A673 (cell line): Measurements from ENCODE around the gene GMEB2. TPM values are rescaled to one million over a fixed set of nuclear protein-coding genes. Genes with fewer than 3 reads are reported as not detected.
A peak's percentile ranks its signal among the peaks of the same experiment; 100 is the strongest.
"Not testable (repeated sequence)": the region's sequence is repeated elsewhere in the genome, so short reads cannot be mapped to it uniquely, and the experiment has no call there.

Experiments used
- BruUV-seq: library from RNA; stranded (reverse); fragments of 400-500 nt; replicated peaks from 2 replicates; lab custom pipeline; 2021; lab: Mats Ljungman, UMichigan
- CTCF ChIA-PET: fragments of 300-600 bp; sonication (Branson Sonifier 250); formaldehyde crosslinking; loops from one replicate; lab custom pipeline; 2022; ENCODE audit warnings: antibody characterized with exemption; lab: Charles Lee
- POLR2A ChIA-PET: fragments of 300-600 bp; sonication (Branson Sonifier 250); formaldehyde crosslinking; loops from one replicate; lab custom pipeline; 2022; ENCODE audit warnings: antibody characterized with exemption; ENCODE audit not compliant: low non-redundant PET; lab: Charles Lee
- DNase-seq: peaks from one replicate; pipeline ENCODE4 v3.0.0-alpha.2; 2015; ENCODE audit warnings: low spot score
- H3K27ac ChIP-seq: fragments of 200-600 bp; sonication (generic); 2 replicates; pipeline ENCODE4 v1.5.1; 2016; ENCODE audit warnings: mixed run types, low read depth, mild to moderate bottlenecking, mixed read lengths, antibody characterized with exemption, low read length; ENCODE audit not compliant: poor library complexity, severe bottlenecking
- H3K27me3 ChIP-seq: fragments of 200-600 bp; sonication (generic); replicated peaks from 2 replicates; pipeline ENCODE4 v1.6.1; 2017; ENCODE audit warnings: mixed run types, low read depth, mild to moderate bottlenecking, mixed read lengths, antibody characterized with exemption, low read length; ENCODE audit not compliant: insufficient read depth, poor library complexity
- H3K36me3 ChIP-seq: fragments of 200-600 bp; sonication (generic); 2 replicates; pipeline ENCODE4 v1.6.1; 2016; ENCODE audit warnings: mixed run types, mild to moderate bottlenecking, mixed read lengths, antibody characterized with exemption, low read length; ENCODE audit not compliant: insufficient read depth, poor library complexity, severe bottlenecking
- H3K4me1 ChIP-seq: fragments of 200-600 bp; sonication (generic); 2 replicates; pipeline ENCODE4 v1.6.1; 2017; ENCODE audit warnings: mixed run types, mild to moderate bottlenecking, mixed read lengths, antibody characterized with exemption, low read length; ENCODE audit not compliant: insufficient read depth, poor library complexity, severe bottlenecking
- H3K4me3 ChIP-seq: fragments of 200-600 bp; sonication (generic); 2 replicates; pipeline ENCODE4 v1.5.1; 2016; ENCODE audit warnings: low read depth, mixed run types, mild to moderate bottlenecking, mixed read lengths, low read length; ENCODE audit not compliant: poor library complexity, severe bottlenecking
- H3K9me3 ChIP-seq: fragments of 200-600 bp; sonication (generic); 2 replicates; pipeline ENCODE4 v1.6.1; 2016; ENCODE audit warnings: mixed run types, low read depth, mild to moderate bottlenecking, mixed read lengths, antibody characterized with exemption, low read length; ENCODE audit not compliant: poor library complexity, severe bottlenecking
- EZH2 ChIP-seq: fragments of 200-600 bp; sonication (generic); IDR thresholded peaks from 2 replicates; pipeline ENCODE4 v1.6.1; 2017; ENCODE audit warnings: borderline replicate concordance, low read depth, mild to moderate bottlenecking, mixed read lengths, antibody characterized with exemption, low read length; ENCODE audit not compliant: poor library complexity, severe bottlenecking
- intact Hi-C: fragments of 100-400 bp; cut with micrococcal nuclease; formaldehyde crosslinking; loops from one replicate; pipeline ENCODE4 v1.10.0; 2022; ENCODE audit not compliant: unreplicated experiment
- total RNA-seq: library from RNA; stranded (reverse); gene quantifications from 2 replicates; pipeline ENCODE4 v1.2.3, GENCODE V29; 2021
- TF ChIP-seq, protein P1 (sequence below): fragments of 300-800, 200-600 bp; sonication (generic); conservative IDR thresholded peaks from 2 replicates; pipeline ENCODE4 v1.5.1; 2017; ENCODE audit warnings: low read depth, mild to moderate bottlenecking, antibody characterized with exemption, low read length, moderate library complexity, mixed read lengths

GMEB2 gene
- total RNA-seq, 1 experiment from 2014 or later = 12.8 TPM

DNA sequence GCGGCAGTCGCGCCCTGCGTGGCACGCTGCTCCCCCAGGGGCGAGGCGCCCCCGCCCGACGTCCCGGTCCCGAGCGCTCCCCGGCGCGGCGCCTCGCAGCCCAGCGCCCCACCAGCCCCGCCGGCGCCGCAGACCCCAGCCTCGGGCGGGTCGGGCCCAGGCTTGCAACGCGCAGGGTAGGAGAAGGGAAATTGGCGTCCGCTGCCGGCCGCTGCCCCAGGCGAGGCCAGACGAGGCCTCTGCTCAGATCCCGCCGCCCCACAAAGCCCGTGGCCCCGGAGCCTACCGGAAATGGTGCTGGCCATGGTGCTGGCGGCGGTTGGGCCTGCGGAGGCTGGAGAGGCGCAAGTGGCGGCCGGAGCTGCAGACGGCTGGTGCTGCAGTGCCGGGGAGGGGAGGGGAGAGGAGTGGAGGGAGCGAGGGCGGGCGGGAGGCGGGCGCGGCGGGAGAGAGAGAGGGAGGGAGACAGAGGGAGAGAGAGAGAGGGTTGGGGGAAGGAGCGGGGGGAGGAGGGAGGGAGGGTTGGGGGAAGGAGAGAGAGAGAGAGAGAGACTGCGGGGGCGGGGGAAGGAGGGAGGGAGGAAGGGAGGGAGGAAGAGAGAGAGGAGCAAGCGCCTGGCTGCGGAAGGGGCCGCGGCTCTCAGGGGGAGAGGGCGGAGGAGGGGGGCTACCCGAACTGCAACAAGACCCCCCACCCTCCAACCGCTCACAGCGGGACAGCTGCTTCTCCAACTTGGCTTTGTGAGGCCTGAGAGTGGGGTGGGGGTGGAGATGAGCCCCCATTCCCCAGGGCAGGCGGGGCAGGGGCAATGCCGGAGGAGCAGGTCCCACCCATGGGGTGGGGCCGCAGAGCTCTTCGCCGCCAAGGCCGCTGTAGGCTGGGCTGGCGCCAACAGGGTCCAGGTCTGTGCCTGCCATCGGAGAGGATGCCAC lies 26.4 kb upstream of the GMEB2 start, which contains the start of gene STMN3:
TSS of gene STMN3 (minus strand) at position 384 of the 933 bp plus-strand sequence. CDS start at position 305, 79 bp downstream.
- ChIA-PET CTCF (no interaction called here), POLR2A (interaction anchor here (0.5 to 0.6 kb wide), 2 partner anchors 70 to 133 kb away, joined by 4 to 5 read pairs; no protein-coding TSS in a partner anchor)
- H3K27me3 ChIP-seq = no peaks in the 10 kb centered on the region
- H3K4me1 ChIP-seq = peaks cover 29% of the 10 kb centered on the region
- TF ChIP-seq, protein P1, sequence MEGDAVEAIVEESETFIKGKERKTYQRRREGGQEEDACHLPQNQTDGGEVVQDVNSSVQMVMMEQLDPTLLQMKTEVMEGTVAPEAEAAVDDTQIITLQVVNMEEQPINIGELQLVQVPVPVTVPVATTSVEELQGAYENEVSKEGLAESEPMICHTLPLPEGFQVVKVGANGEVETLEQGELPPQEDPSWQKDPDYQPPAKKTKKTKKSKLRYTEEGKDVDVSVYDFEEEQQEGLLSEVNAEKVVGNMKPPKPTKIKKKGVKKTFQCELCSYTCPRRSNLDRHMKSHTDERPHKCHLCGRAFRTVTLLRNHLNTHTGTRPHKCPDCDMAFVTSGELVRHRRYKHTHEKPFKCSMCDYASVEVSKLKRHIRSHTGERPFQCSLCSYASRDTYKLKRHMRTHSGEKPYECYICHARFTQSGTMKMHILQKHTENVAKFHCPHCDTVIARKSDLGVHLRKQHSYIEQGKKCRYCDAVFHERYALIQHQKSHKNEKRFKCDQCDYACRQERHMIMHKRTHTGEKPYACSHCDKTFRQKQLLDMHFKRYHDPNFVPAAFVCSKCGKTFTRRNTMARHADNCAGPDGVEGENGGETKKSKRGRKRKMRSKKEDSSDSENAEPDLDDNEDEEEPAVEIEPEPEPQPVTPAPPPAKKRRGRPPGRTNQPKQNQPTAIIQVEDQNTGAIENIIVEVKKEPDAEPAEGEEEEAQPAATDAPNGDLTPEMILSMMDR = no peak
- no peak for TF ChIP-seq EZH2
- no TSS peak for BruUV-seq
- no peaks in the 10 kb centered on the region for H3K36me3 ChIP-seq
- H3K4me3 ChIP-seq = peak within 1 kb of the TSS; percentile 95
- peak within 1 kb of the TSS; percentile 88 for H3K27ac ChIP-seq
- peak; percentile 97 for DNase-seq
- H3K9me3 ChIP-seq = no peaks in the 10 kb centered on the region
- intact Hi-C loops = no loop called here

DNA sequence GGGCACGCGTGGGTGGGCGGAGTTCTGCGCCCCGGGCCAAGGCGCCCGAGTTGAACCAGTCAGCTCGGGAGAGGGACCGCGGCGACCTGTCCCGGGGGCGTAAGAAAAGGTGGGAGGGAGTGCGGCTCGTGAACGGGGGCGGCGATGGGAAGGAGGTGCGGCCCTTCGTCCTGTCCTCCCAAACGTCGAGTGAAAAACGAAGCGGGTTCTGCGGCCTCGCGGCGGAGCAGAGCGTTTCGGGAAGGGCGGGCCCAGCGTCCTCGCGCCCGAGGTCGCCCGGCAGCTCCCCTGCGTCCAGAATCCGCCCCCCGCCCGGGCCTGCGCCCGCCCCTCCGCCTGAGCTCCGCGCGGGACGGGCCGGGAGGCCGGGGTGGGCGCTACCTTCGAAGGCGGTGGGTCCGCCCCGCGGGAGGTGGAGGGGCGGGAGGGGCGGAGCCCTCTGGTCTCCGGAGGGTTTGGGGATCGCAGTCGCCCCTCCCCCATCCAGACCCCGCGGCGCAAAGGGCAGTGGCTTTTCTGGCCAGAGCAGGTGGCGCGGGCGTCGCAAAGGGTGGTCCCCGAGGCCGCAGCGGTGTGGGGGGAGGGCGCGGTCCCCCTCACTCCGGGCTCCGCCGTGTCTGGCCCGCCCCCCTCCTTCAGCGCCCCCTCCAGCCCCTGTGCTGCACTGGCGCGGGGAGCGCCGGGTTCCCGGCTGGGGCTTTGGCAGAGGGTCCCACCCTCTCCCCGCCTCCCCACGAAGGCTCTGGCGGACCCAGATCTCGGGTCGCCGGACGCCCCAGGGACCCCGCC lies 25.5 kb upstream of the GMEB2 start:
- peaks cover 25% of the 10 kb centered on the region for H3K4me1 ChIP-seq
- H3K36me3 ChIP-seq = no peaks in the 10 kb centered on the region
- H3K27ac ChIP-seq = peak overlapping the region; percentile 88
- no peaks in the 10 kb centered on the region for H3K27me3 ChIP-seq
- DNase-seq = peak; percentile 65
- TF ChIP-seq, protein P1 = peak; percentile 43
- TF ChIP-seq EZH2 = no peak
- POLR2A ChIA-PET = no interaction called here
- intact Hi-C loops = no loop called here
- BruUV-seq = no TSS peak
- CTCF ChIA-PET = interaction anchor here (0.6 kb wide), 1 partner anchor 680 kb away, joined by 5 read pairs; no protein-coding TSS in a partner anchor
- H3K9me3 ChIP-seq = no peaks in the 10 kb centered on the region
- peak overlapping the region; percentile 95 for H3K4me3 ChIP-seq

DNA sequence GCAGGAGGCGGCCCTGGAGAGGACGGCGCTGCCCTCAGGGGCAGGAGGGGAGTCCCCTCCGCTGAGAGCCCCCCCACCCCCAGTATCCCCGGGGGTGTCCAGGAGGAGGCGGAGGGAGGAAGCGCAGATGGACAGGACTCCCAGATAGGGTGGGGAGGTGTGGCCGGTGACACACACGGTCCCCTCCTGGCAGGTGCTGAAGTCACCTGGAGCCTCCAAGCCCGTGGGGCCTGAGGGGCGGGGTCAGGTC lies 25.0 kb upstream of the GMEB2 start:
- Histone ChIP-seq H3K27me3 (no peaks in the 10 kb centered on the region), H3K4me1 (peaks cover 22% of the 10 kb centered on the region), H3K36me3 (no peaks in the 10 kb centered on the region), H3K27ac (peak overlapping the region; percentile 88), H3K9me3 (no peaks in the 10 kb centered on the region), H3K4me3 (peak overlapping the region; percentile 95)
- TF ChIP-seq EZH2 = no peak
- TF ChIP-seq, protein P1 = no peak
- BruUV-seq = no TSS peak
- no peak for DNase-seq
- POLR2A ChIA-PET = no interaction called here
- CTCF ChIA-PET = interaction anchor here (0.6 kb wide), 1 partner anchor 679 kb away, joined by 5 read pairs; no protein-coding TSS in a partner anchor
- intact Hi-C loops = no loop called here

DNA sequence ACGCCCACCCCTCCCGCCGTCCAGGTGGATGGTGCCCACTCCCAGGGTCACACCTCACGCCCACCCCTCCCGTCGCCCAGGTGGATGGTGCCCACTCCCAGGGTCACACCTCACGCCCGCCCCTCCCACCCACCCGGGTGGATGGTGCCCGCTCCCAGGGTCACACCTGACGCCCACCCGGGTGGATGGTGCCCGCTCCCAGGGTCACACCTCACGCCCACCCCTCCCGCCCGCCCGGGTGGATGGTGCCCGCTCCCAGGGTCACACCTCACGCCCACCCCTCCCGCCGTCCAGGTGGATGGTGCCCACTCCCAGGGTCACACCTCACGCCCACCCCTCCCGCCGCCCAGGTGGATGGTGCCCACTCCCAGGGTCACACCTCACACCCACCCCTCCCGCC lies 23.6 kb upstream of the GMEB2 start:
- H3K9me3 ChIP-seq, intact Hi-C loops, BruUV-seq, DNase-seq, H3K36me3 ChIP-seq, H3K4me3 ChIP-seq, CTCF ChIA-PET, H3K27ac ChIP-seq, POLR2A ChIA-PET, H3K27me3 ChIP-seq: not testable (repeated sequence)
- H3K4me1 ChIP-seq = peaks cover 19% of the 10 kb centered on the region
